HCT116 (cell line): ENCODE data around the gene DHCR24. TPM values are rescaled to one million over a fixed set of nuclear protein-coding genes. Genes with fewer than 3 reads are reported as not detected.

Experiments used
- ATAC-seq: fragments of 200-7000 bp; cut with Tn5 transposase; 2 replicates; pipeline ENCODE4 v1.9.1; 2020; ENCODE audit warnings: mild to moderate bottlenecking, moderate library complexity
- BruUV-seq: library from RNA; stranded (reverse); fragments of 400-500 nt; replicated peaks from 2 replicates; lab custom pipeline; 2021; lab: Mats Ljungman, UMichigan
- CTCF ChIA-PET: fragments of 300-600 bp; sonication (Branson Sonifier 250); formaldehyde crosslinking; loops from one replicate; lab custom pipeline; 2021; ENCODE audit warnings: antibody characterized with exemption; lab: Charles Lee
- POLR2A ChIA-PET: fragments of 300-600, 350-600 bp; sonication (Branson Sonifier 250); formaldehyde crosslinking; loops from one replicate; lab custom pipeline; 2021; ENCODE audit warnings: antibody characterized with exemption; lab: Charles Lee
- RAD21 ChIA-PET, 2 experiments: fragments of 300-600 bp; sonication (Branson Sonifier 250); formaldehyde crosslinking; loops; one replicate each; lab custom pipeline; 2023; ENCODE audit warnings: low total read pairs in 2 of 2; ENCODE audit not compliant: uncharacterized antibody in 2 of 2, unreplicated experiment in 2 of 2, low non-redundant PET in 1 of 2; lab: Charles Lee
- DNase-seq: peaks from one replicate; pipeline ENCODE4 v3.0.0-alpha.2; 2010; ENCODE audit warnings: low read depth, low spot score
- H2AFZ ChIP-seq: fragments of 200-600 bp; shearing (Covaris generic), sonication (generic); 2 replicates; pipeline ENCODE4 v1.6.1; 2017; ENCODE audit warnings: low read depth, mixed run types, mixed read lengths, antibody characterized with exemption, low read length; ENCODE audit not compliant: poor library complexity, severe bottlenecking
- H3K27ac ChIP-seq: 2 replicates; pipeline ENCODE4 v1.5.1; 2012; ENCODE audit warnings: low read depth, low read length
- H3K27me3 ChIP-seq: fragments of 200-600 bp; sonication (generic); 2 replicates; pipeline ENCODE4 v1.6.1; 2016; ENCODE audit warnings: mixed run types, low read length, mixed read lengths; ENCODE audit not compliant: insufficient read depth
- H3K36me3 ChIP-seq, 2 experiments: fragments of 200-500 bp in 1 of 2; fragments of 200-600 bp in 1 of 2; sonication (Bioruptor generic) in 1 of 2; sonication (generic) in 1 of 2; 2 replicates each; pipeline versions ENCODE4 v1.5.1 to v1.6.1; 2014 to 2016; ENCODE audit warnings: low read length in 2 of 2, inconsistent platforms in 1 of 2, mixed read lengths in 1 of 2, mixed run types in 1 of 2; ENCODE audit not compliant: insufficient read depth in 2 of 2, control insufficient read depth in 1 of 2
- H3K4me1 ChIP-seq, 2 experiments: fragments of 200-600 bp in 1 of 2; sonication (generic) in 1 of 2; 2 replicates each; pipeline versions ENCODE4 v1.5.1 to v1.6.1; 2012 to 2017; ENCODE audit warnings: low read length in 2 of 2, inconsistent platforms in 1 of 2, mild to moderate bottlenecking in 1 of 2, mixed read lengths in 1 of 2, mixed run types in 1 of 2, moderate library complexity in 1 of 2; ENCODE audit not compliant: insufficient read depth in 2 of 2, control insufficient read depth in 1 of 2
- H3K4me2 ChIP-seq: fragments of 200-600 bp; sonication (generic); 2 replicates; pipeline ENCODE4 v1.6.1; 2017; ENCODE audit warnings: mixed run types, low read length, mixed read lengths
- H3K4me3 ChIP-seq, 2 experiments: fragments of 200-600 bp in 1 of 2; sonication (generic) in 1 of 2; replicated peaks in 1 of 2; 2 replicates each; pipeline ENCODE4 v1.5.1; 2011 to 2016; ENCODE audit warnings: low read length in 2 of 2, control low read depth in 1 of 2, low read depth in 1 of 2, mild to moderate bottlenecking in 1 of 2, mixed read lengths in 1 of 2, mixed run types in 1 of 2
- H3K79me2 ChIP-seq: fragments of 200-600 bp; sonication (generic); 2 replicates; pipeline ENCODE4 v1.6.1; 2017; ENCODE audit warnings: mild to moderate bottlenecking, mixed run types, low read length, moderate library complexity, mixed read lengths; ENCODE audit not compliant: insufficient read depth
- H3K9ac ChIP-seq: fragments of 200-600 bp; sonication (generic); 2 replicates; pipeline ENCODE4 v1.6.1; 2016; ENCODE audit warnings: low read length, mixed read lengths
- H3K9me2 ChIP-seq: fragments of 200-600 bp; sonication (generic), shearing (Covaris generic); 2 replicates; pipeline ENCODE4 v1.6.1; 2017; ENCODE audit warnings: mixed run types, mild to moderate bottlenecking, moderate library complexity; ENCODE audit not compliant: insufficient read depth
- H3K9me3 ChIP-seq, 2 experiments: fragments of 200-500 bp in 1 of 2; fragments of 200-600 bp in 1 of 2; sonication (Bioruptor generic) in 1 of 2; sonication (generic) in 1 of 2; 2 replicates each; pipeline ENCODE4 v1.6.1; 2014 to 2017; ENCODE audit warnings: low read length in 2 of 2, mixed read lengths in 2 of 2, inconsistent platforms in 1 of 2, low read depth in 1 of 2, mild to moderate bottlenecking in 1 of 2, mixed run types in 1 of 2, moderate library complexity in 1 of 2; ENCODE audit not compliant: control insufficient read depth in 1 of 2, insufficient read depth in 1 of 2
- H4K20me1 ChIP-seq: fragments of 200-600 bp; sonication (generic), shearing (Covaris generic); 2 replicates; pipeline ENCODE4 v1.6.1; 2017; ENCODE audit warnings: mixed run types, mild to moderate bottlenecking, moderate library complexity; ENCODE audit not compliant: insufficient read depth
- EZH2 ChIP-seq: fragments of 200-600 bp; sonication (generic); IDR thresholded peaks from 2 replicates; pipeline ENCODE4 v1.6.1; 2017; ENCODE audit warnings: antibody characterized with exemption, mixed run types
- FOSL1 ChIP-seq: IDR thresholded peaks from 2 replicates; pipeline ENCODE4 v1.6.1; 2012; ENCODE audit warnings: low read depth
- POLR2AphosphoS5 ChIP-seq: IDR thresholded peaks from 2 replicates; pipeline ENCODE4 v1.6.1; 2011; ENCODE audit warnings: mild to moderate bottlenecking, low read depth, low read length, moderate library complexity
- ZBTB33 ChIP-seq: IDR thresholded peaks from 2 replicates; pipeline ENCODE4 v1.6.1; 2011; ENCODE audit warnings: mild to moderate bottlenecking, low read length, moderate library complexity; ENCODE audit not compliant: insufficient replicate concordance; ENCODE audit errors: extremely low read depth
- ZFX ChIP-seq: fragments of 450-650 bp; IDR thresholded peaks from 2 replicates; pipeline ENCODE4 v1.6.1; 2017
- ZNF274 ChIP-seq: fragments of 200-500 bp; sonication (Bioruptor generic); IDR thresholded peaks from 2 replicates; pipeline ENCODE4 v1.6.1; 2014; ENCODE audit warnings: mild to moderate bottlenecking, low read depth, low read length, inconsistent platforms
- intact Hi-C: fragments of 100-400 bp; cut with micrococcal nuclease; formaldehyde crosslinking; loops from 2 replicates; pipeline ENCODE4 v1.10.0; 2022
- total RNA-seq: library from RNA; stranded (reverse); gene quantifications from one replicate; pipeline ENCODE4 v1.2.1, GENCODE V29; 2021; ENCODE audit not compliant: unreplicated experiment

DHCR24 gene
- total RNA-seq, 1 experiment from 2014 or later = 132 TPM

GRCh38 chr1:54876814-54877213, 10.2 kb downstream of the DHCR24 start:
- Histone ChIP-seq H3K79me2 (peaks cover 26% of the 10 kb centered on the region), H3K9me3 (no peaks in the 10 kb centered on the region), H4K20me1 (no peaks in the 10 kb centered on the region), H3K9me2 (no peaks in the 10 kb centered on the region), H3K4me2 (no peak overlapping the region), H2AFZ (no peak overlapping the region), H3K4me3 (no peak overlapping the region), H3K27ac (no peak overlapping the region), H3K36me3 (peaks cover 22 to 43% of the 10 kb centered on the region in 2 experiments; a peak in 3 of 4 replicates), H3K27me3 (no peaks in the 10 kb centered on the region), H3K9ac (no peak overlapping the region), H3K4me1 (peaks cover 0 to 11% of the 10 kb centered on the region in 2 experiments; a peak in 2 of 4 replicates)
- ATAC-seq (no peak), DNase-seq (no peak)
- ChIA-PET CTCF (no interaction called here), RAD21 (no interaction called here), POLR2A (no interaction called here)
- intact Hi-C loops = no loop called here
- no peak for TF ChIP-seq ZNF274
- BruUV-seq = no TSS peak

- Histone ChIP-seq H3K79me2 (peaks cover 16% of the 10 kb centered on the region), H3K36me3 (peaks cover 38 to 45% of the 10 kb centered on the region in 2 experiments; a peak in 3 of 4 replicates), H3K4me3 (no peak overlapping the region), H3K4me2 (no peak overlapping the region), H3K9me2 (no peaks in the 10 kb centered on the region), H3K9ac (no peak overlapping the region), H3K4me1 (peaks cover 0 to 11% of the 10 kb centered on the region in 2 experiments; a peak in 2 of 4 replicates), H3K27me3 (no peaks in the 10 kb centered on the region), H3K9me3 (no peaks in the 10 kb centered on the region), H3K27ac (no peak overlapping the region), H4K20me1 (no peaks in the 10 kb centered on the region), H2AFZ (no peak overlapping the region)
- intact Hi-C loops = no loop called here
- RAD21 ChIA-PET = no interaction called here
- DNase-seq = no peak
- ATAC-seq = no peak
- CTCF ChIA-PET = no interaction called here
- no peak for TF ChIP-seq POLR2AphosphoS5
- no peak for TF ChIP-seq EZH2
- TF ChIP-seq ZBTB33 = no peak
- TF ChIP-seq ZFX = no peak
- TF ChIP-seq ZNF274 = no peak
- TF ChIP-seq FOSL1 = no peak
- BruUV-seq = no TSS peak
- POLR2A ChIA-PET = no interaction called here
These were observed 12.0 kb downstream of the DHCR24 start for GRCh38 chr1:54875000-54875399.
